Measurements from ENCODE around the gene PIAS1. TPM values are rescaled to one million over a fixed set of nuclear protein-coding genes. Genes with fewer than 3 reads are reported as not detected.

Gene PIAS1
- polyA plus RNA-seq, 2 of the 4 experiments (the other 2 are of a cell fraction): 23.2 to 49.5 TPM

GRCh38 chr15:68096099-68096498 is 42.0 kb downstream of the PIAS1 start (continued):
- no peak for TF ChIP-seq NPAS2 (CRISPR knock-in tag; IDR thresholded peaks at IDR 0.05; ENCODE audit: borderline replicate concordance)
- no peak for TF ChIP-seq EHF (CRISPR knock-in tag; IDR thresholded peaks at IDR 0.05)
- no peak for TF ChIP-seq RFX5 (IDR thresholded peaks at IDR 0.05)
- TF ChIP-seq ZSCAN20 (CRISPR knock-in tag; IDR thresholded peaks at IDR 0.05): no peak
- TF ChIP-seq ZFP36 (IDR thresholded peaks at IDR 0.05; ENCODE audit: borderline replicate concordance, partially characterized antibody): no peak

- TF ChIP-seq CTCF (IDR thresholded peaks at IDR 0.05): no peak
- CTCF ChIA-PET: interaction anchor here (1.0 kb wide), 1 partner anchor 9 kb away, joined by 3 read pairs; no protein-coding TSS in a partner anchor
- no peak for ATAC-seq
- H3K4me3 ChIP-seq: no peak overlapping the region
- POLR2A ChIA-PET: no interaction called here
- no peak overlapping the region for H3K27ac ChIP-seq
- DNase-seq (ENCODE audit: low read depth in 1 of 2, low spot score in 1 of 2): peak in 1 of 2 experiments; percentile 48
- peak; percentile 84 for FAIRE-seq
- H3K4me2 ChIP-seq: no peak overlapping the region
- H3K4me1 ChIP-seq: peaks cover 5% of the 10 kb centered on the region; the same call in 2 of the 3 replicates
- H3K9me3 ChIP-seq: peaks cover 20% of the 10 kb centered on the region
Measured at GRCh38 chr15:68097029-68097428, 42.9 kb downstream of the PIAS1 start.

GRCh38 chr15:68098465-68098864 is 44.4 kb downstream of the PIAS1 start:
- TF ChIP-seq HEYL (CRISPR knock-in tag; IDR thresholded peaks at IDR 0.05): no peak
- TF ChIP-seq TP53 (CRISPR knock-in tag; IDR thresholded peaks at IDR 0.05): no peak
- no peak for TF ChIP-seq ATOH8 (CRISPR knock-in tag; IDR thresholded peaks at IDR 0.05; ENCODE audit: low read depth)
- no peak for TF ChIP-seq HOXB13 (CRISPR knock-in tag; IDR thresholded peaks at IDR 0.05; ENCODE audit: low read depth)
- TF ChIP-seq RARB (CRISPR knock-in tag; IDR thresholded peaks at IDR 0.05): no peak
- TF ChIP-seq KDM1A (IDR thresholded peaks at IDR 0.05; ENCODE audit: low read depth): no peak
- no peak for TF ChIP-seq RAD21 (conservative IDR thresholded peaks at IDR 0.05 in 1 of 2, IDR thresholded peaks at IDR 0.05 in 1 of 2)
- TF ChIP-seq TFCP2L1 (CRISPR knock-in tag; IDR thresholded peaks at IDR 0.05): no peak
- no peak for TF ChIP-seq MAFK (IDR thresholded peaks at IDR 0.05; ENCODE audit: partially characterized antibody)
- TF ChIP-seq ZSCAN20 (CRISPR knock-in tag; IDR thresholded peaks at IDR 0.05): no peak
- no peak for TF ChIP-seq BHLHE40 (IDR thresholded peaks at IDR 0.05; ENCODE audit: low read depth, low read length)
- TF ChIP-seq CBX8 (IDR thresholded peaks at IDR 0.05): no peak
- FAIRE-seq (no peak), ATAC-seq (no peak), DNase-seq (ENCODE audit: low read depth in 1 of 2, low spot score in 1 of 2) (no peak)
- Histone ChIP-seq H3K4me3 (no peak overlapping the region), H3K4me2 (no peak overlapping the region), H3K4me1 (peaks cover 4% of the 10 kb centered on the region; the same call in 2 of the 3 replicates), H3K9me3 (peaks cover 22% of the 10 kb centered on the region), H3K27ac (no peak overlapping the region)
- ChIA-PET POLR2A (no interaction called here), CTCF (no interaction called here)
- 80% methylated on average over 1 of the region's 1 CpG for WGBS (ENCODE audit: missing lambda C conversion rate)

- Histone ChIP-seq H3K4me2 (no peak overlapping the region), H3K4me3 (no peak overlapping the region), H3K9me3 (peaks cover 28% of the 10 kb centered on the region), H3K4me1 (peaks cover 4% of the 10 kb centered on the region; the same call in 2 of the 3 replicates), H3K27ac (no peak overlapping the region)
- TF ChIP-seq FOXS1 (CRISPR knock-in tag; IDR thresholded peaks at IDR 0.05) (no peak), POLR2AphosphoS2 (conservative IDR thresholded peaks at IDR 0.05; ENCODE audit: low read length) (no peak), RCOR1 (IDR thresholded peaks at IDR 0.05; ENCODE audit: low read depth, low read length) (no peak), ZNF302 (CRISPR knock-in tag; IDR thresholded peaks at IDR 0.05) (no peak), CBX2 (IDR thresholded peaks at IDR 0.05; ENCODE audit: borderline replicate concordance, low read depth) (no peak), ZFP36 (IDR thresholded peaks at IDR 0.05; ENCODE audit: borderline replicate concordance, partially characterized antibody) (no peak), ATOH8 (CRISPR knock-in tag; IDR thresholded peaks at IDR 0.05; ENCODE audit: low read depth) (no peak), HMGXB4 (CRISPR knock-in tag; IDR thresholded peaks at IDR 0.05; ENCODE audit: borderline replicate concordance) (no peak), KDM1A (IDR thresholded peaks at IDR 0.05; ENCODE audit: low read depth) (no peak), KDM5A (IDR thresholded peaks at IDR 0.05) (no peak), NFE2L2 (conservative IDR thresholded peaks at IDR 0.05; ENCODE audit: low read length) (no peak), EP300 (IDR thresholded peaks at IDR 0.05) (no peak), MAFK (IDR thresholded peaks at IDR 0.05; ENCODE audit: partially characterized antibody) (no peak), ESRRA (IDR thresholded peaks at IDR 0.05; ENCODE audit: borderline replicate concordance, low read length) (no peak)
- POLR2A ChIA-PET: no interaction called here
- ATAC-seq: no peak
- CTCF ChIA-PET: interaction anchor here (0.6 kb wide), 1 partner anchor 13 kb away, joined by 3 read pairs; no protein-coding TSS in a partner anchor
- WGBS (ENCODE audit: missing lambda C conversion rate): 94% methylated on average over 2 of the region's 2 CpGs
- no peak for FAIRE-seq
- no peak for DNase-seq (ENCODE audit: low read depth in 1 of 2, low spot score in 1 of 2)
Measured at GRCh38 chr15:68100194-68100593, 46.1 kb downstream of the PIAS1 start.
